ENCODE measurements around the gene CNN3. TPM values are rescaled to one million over a fixed set of nuclear protein-coding genes. Genes with fewer than 3 reads are reported as not detected.

CNN3 gene
- total and polyA plus RNA-seq, 2 of the 4 experiments (the other 2 are of a cell fraction): 249 to 552 TPM

DNA sequence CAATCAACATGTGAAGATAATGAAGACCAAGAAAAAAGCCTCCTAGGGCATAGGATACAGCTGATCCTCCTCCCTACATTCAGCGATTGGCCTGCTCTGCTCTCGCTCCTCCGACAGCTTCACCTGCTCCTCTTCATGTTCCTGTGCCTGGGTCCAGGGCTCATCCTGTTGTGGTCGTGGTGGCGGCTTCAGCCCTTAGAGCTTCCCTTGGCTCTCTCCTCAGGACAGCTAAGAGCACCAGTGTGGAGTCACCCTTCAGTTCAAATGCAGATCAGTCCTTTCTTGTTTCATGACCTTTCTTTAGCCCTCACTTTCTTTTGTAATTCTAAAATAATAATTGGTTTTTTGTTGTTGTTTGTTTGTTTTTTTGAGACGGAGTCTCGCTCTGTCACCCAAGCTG, 18.7 kb downstream of the CNN3 start:
- Histone ChIP-seq H3K4ac (ENCODE audit: low read depth, low read length) (no peak overlapping the region), H3K56ac (ENCODE audit: extremely low read depth, insufficient read depth, low read length) (no peak overlapping the region), H3K36me3 (ENCODE audit: control insufficient read depth, insufficient read depth, low read length) (peaks cover 14% of the 10 kb centered on the region), H4K5ac (ENCODE audit: low read depth, low read length) (no peak overlapping the region), H3K4me1 (ENCODE audit: control insufficient read depth, insufficient read depth, low read length) (peaks cover 30% of the 10 kb centered on the region), H3K79me1 (ENCODE audit: low read depth in 1 of 2, low read length in 2 of 2) (peaks cover 19 to 80% of the 10 kb centered on the region in 2 experiments), H2BK20ac (ENCODE audit: low read depth, low read length) (no peak overlapping the region), H2AFZ (replicated peaks; ENCODE audit: low read length, poor library complexity) (no peak overlapping the region), H3K18ac (ENCODE audit: low read depth, low read length) (no peak overlapping the region), H3K4me2 (ENCODE audit: low read depth, low read length) (no peak overlapping the region), H2BK15ac (ENCODE audit: low read depth, low read length) (no peak overlapping the region), H4K20me1 (ENCODE audit: insufficient read depth, low read length) (peaks cover 93% of the 10 kb centered on the region), H2BK5ac (ENCODE audit: low read depth, low read length, poor library complexity, severe bottlenecking) (peak overlapping the region; percentile 7), H2AK9ac (replicated peaks; ENCODE audit: low read depth, low read length, poor library complexity) (no peak overlapping the region), H3K9ac (ENCODE audit: low read depth, low read length) (no peak overlapping the region), H4K91ac (ENCODE audit: insufficient read depth, low read depth, low read length) (no peak overlapping the region), H3K4me3 (ENCODE audit: insufficient read depth, low read depth, low read length) (no peak overlapping the region), H3K9me1 (ENCODE audit: insufficient read depth, low read length) (peaks cover 52% of the 10 kb centered on the region), H3K14ac (replicated peaks; ENCODE audit: low read depth, low read length) (peak overlapping the region; percentile 33; the same call in 1 of the 2 replicates), H3K23ac (ENCODE audit: low read depth, low read length) (no peak overlapping the region), H3K27ac (ENCODE audit: insufficient read depth, low read length) (no peak overlapping the region), H4K8ac (ENCODE audit: low read depth in 2 of 2, low read length in 2 of 2) (no peak overlapping the region), H3K27me3 (ENCODE audit: control insufficient read depth, insufficient read depth, low read length) (no peaks in the 10 kb centered on the region), H2BK120ac (ENCODE audit: low read depth, low read length) (no peak overlapping the region), H2AK5ac (ENCODE audit: low read depth, low read length) (no peak overlapping the region; the same call in 1 of the 2 replicates), H3K9me3 (ENCODE audit: control insufficient read depth, insufficient read depth, low read length) (no peaks in the 10 kb centered on the region)
- WGBS, 2 experiments (ENCODE audit: extremely low coverage in 2 of 2, insufficient read length in 1 of 2): 100% methylated on average over 4 of the region's 7 CpGs; no CpG with 5 or more reads in 1 of the 2 experiments
- dilution Hi-C loops (cut with HindIII; ENCODE audit: low sequenced_read_pairs, unreplicated experiment): no loop called here
- intact Hi-C loops (cut with micrococcal nuclease): no loop called here
- ChIA-PET POLR2A (ENCODE audit: unreplicated experiment) (no interaction called here), CTCF (no interaction called here)
- in situ Hi-C loops (cut with MboI; ENCODE audit: low sequenced_read_pairs): loop anchor here (5.0 kb wide), 1 partner anchor 51 kb away; no protein-coding TSS in a partner anchor
- ATAC-seq (ENCODE audit: low read depth): no peak
- TF ChIP-seq NFE2L2 (IDR thresholded peaks at IDR 0.05; ENCODE audit: low read depth, low read length): no peak
- TF ChIP-seq, protein P1, sequence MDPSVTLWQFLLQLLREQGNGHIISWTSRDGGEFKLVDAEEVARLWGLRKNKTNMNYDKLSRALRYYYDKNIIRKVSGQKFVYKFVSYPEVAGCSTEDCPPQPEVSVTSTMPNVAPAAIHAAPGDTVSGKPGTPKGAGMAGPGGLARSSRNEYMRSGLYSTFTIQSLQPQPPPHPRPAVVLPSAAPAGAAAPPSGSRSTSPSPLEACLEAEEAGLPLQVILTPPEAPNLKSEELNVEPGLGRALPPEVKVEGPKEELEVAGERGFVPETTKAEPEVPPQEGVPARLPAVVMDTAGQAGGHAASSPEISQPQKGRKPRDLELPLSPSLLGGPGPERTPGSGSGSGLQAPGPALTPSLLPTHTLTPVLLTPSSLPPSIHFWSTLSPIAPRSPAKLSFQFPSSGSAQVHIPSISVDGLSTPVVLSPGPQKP (IDR thresholded peaks at IDR 0.05; ENCODE audit: borderline replicate concordance, low read depth, low read length): no peak
- BruUV-seq (replicated peaks): no TSS peak
- no peak for DNase-seq

All from IMR-90 (cell line).